HK-2 (cell line): ENCODE data around the gene ANXA2.
"Not testable (repeated sequence)": the region's sequence is repeated elsewhere in the genome, so short reads cannot be mapped to it uniquely, and the experiment has no call there.

Experiments used
- DNase-seq: peaks from one replicate; pipeline ENCODE4 v3.0.0-alpha.2; 2018; ENCODE audit not compliant: unreplicated experiment

ANXA2 gene

DNA sequence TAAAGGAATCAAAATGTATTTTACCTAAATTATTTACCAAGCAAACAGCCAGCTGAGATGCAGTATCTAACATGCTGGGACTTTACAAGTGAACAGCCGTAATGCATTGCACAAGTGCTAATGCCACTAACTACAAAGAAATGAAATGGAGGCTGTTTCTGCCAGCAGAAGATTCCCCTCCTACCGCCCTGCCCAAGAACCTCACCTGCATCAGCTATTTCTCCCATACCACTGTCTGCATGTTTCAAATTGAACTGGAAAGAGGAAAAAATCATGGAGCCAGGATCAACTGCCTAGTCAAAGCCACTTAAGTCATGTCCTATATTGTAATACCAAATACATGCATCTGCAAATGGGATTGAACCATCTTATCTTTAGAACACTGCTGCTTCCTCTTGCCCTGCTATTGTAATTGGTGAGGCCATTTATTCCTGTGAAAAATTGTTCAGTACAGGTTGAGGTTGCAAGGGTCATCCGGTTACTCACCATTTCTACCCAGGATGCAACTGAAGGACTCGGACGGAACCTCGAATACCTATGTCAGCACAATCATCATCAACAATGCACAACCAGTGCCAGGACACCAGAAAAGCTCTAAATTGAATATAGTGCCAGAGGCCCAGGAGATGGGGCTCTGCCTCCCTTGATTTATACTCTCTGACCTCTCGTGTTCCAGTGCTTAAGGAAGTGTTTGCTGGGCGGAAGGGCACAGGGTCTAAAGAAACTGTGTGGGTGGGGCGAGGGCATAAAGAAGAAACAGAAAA, 27.5 kb downstream of the ANXA2 start:
- DNase-seq = no peak

DNA sequence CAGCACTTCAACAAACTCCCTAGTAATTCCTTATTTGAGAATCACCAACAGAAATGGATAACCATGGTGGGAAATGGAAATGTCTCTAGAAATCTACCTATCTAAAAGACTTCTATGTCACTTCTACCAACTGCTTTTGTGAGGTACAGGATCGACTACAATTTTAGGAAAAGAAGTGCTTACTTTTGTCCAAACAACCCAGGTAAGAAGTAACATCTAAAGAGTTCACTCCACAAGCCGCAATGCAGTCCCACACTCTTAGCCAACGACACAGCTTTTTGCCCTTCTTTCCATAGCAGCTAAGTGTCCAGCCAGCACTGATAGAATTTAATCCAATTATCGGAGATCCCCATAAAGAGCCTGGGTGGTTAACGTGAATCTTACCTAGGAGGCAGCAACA, 28.1 kb downstream of the ANXA2 start:
- DNase-seq = no peak

DNA sequence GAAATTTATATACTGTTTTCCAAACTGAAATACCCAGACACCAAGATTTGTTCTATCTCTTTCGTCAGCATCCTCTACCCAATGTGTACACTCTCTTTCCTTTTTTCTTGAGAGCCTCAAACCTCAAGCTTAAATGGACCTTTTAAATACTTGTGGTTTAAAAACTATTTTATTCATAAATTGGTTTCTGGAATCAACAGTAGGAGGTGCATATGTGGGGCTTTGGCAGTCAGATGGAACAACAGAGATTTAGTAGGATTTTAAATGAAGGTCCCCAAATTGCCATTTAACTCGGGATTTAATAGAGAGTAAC, 33.2 kb downstream of the ANXA2 start:
- no peak for DNase-seq

DNA sequence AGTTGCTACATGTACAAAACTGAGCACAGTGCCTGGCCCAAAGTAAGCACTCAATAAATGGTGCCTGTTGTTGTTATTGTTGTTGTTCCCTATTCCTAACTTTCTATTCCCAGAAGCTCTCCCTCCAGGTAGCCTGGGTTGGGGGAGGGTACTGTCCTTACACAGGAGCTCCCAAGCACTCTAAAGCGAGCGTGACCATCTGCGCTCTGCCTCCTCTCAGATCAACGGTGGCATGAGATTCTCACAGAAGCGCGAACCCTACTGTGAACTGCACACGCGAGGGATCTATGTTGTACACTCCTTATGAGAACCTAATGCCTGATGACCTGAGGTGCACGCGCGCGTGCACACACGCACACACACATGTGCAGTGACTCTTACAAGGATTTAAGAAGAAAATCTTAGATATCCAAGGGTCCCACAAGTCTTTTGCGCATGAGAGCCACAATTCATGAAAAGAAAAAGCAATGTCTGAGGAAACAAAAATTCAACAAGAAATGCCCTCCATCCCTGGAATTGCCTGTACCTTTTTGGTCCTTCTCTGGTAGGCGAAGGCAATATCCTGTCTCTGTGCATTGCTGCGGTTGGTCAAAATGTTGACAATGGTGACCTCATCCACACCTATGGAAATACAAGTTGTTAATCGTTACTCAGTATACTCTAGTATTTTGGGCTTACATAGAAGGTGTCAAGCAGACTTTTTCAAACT, 33.7 kb downstream of the ANXA2 start:
- no peak for DNase-seq

DNA sequence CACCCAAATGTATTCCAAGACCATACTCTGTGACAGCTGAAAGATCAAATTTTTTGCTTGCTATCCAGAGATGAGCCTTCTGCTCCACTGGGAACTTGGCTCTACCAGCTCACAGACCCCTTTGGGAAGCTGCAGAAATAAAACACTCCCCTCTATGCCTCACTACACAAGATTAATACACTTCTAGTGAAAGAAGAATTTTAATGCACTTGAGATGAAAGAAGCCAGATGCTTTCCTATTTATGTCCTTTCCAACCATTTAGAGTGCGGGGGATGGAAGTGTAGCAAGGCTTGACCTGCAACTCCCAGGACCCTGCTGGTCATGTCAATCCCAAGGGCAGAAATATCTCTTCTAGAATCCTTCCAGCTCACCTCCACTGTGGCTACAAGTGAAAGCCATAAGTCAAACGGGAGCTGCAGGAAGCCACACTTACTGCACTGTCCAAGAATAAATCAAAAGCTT, 34.7 kb downstream of the ANXA2 start:
- no peak for DNase-seq

DNA sequence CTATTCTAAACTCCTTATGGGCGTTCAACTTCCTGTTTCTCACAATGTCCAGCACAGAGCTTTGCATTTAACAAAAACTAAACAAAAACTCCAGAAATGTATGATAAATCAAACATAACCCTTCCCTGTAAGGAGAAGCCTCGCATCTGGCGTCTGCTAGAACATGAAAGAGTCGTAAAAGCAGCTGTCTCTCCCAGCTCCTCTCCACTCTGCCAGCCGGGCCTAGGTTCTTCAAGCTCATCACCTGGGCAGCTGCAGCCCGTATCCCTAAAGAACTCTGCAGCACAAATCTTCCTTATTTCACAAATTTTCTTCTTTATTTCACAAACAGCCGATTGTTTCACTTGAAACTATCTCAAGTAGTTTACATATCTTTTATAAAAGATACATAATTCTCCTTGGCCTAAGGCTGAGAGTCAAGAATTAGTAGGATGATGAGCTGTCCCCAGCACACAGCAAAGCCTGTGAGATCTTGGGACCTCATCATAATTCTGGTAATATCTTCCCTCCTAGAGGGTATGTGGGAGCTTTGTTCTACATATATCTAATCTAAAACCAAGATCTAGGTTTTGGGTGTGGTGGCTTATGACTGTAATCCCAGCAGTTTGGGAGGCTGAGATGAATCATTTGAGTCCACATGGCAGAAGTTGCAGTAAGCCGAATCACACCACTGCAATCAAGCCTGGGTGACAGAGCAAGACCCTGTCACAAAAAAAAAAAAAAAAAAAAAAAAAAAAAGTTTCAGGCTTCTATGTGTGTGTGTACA, 35.3 kb downstream of the ANXA2 start:
- DNase-seq = no peak

DNA sequence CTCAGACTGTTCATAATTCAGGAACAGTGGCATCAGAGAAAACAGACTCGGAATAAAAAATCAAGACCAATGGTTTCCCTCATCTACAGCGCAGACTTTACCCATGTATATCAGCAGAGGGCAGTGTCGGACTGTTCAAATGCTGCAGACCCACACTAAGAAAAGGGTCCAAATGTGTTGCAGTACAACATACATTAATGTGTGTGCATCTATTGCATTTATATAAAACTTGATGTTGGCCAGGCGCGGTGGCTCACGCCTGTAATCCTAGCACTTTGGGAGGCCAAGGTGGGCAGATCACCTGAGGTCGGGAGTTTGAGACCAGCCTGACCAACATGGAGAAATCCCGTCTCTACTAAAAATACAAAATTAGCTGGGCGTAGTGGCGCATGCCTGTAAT, 38.0 kb downstream of the ANXA2 start:
- not testable (repeated sequence) for DNase-seq

DNA sequence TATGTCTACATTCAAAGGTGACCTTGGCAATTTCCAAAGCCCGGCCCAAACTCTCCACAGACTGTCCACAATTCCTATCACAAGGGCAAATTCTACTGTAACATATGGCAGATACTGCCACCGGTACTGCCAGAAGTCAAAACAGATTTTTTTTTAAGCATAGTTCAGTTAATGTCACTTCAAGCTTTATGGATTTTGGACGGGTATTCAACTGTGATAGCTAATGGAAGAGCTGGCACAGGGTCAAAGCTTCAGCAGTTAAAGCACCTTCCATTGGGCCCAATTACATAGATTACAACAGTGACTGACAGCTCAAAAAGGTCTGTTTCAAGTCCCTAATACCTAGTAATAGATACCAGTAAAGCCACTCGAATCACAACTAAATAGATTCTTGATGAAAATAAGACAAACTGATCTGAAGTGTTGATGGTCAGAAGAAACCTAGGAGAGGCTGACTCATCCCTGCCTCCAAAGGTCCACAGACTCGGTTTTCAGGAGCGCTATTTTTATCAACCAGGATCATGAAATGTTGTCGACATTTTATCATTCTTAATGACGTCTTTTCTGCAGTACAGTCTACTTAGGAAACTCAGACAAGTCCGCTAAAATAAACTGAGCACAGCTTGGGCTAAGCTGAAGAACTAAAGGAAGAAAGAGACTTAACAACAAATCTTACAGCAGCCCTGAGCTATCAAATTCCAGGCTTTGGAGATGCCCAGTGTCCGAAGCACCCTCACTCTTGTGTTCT, 38.7 kb downstream of the ANXA2 start:
- DNase-seq = no peak

DNA sequence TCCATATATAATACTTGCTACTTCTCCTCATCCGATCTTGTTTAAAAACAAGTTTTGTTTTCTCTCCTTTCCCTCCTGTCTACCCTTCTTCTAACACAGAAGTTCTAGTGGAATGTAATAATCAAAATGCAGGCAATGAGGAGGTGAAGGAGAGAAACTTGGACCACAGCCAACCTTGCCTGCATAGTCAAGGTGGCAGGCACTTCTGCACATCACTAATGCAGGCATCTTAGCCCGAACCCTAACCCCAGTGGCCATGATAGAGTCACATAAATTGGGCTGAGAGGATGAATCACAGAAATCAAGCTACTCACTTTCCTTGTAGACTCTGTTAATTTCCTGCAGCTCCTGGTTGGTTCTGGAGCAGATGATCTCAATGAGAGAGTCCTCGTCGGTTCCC, 41.0 kb downstream of the ANXA2 start:
- DNase-seq = no peak

DNA sequence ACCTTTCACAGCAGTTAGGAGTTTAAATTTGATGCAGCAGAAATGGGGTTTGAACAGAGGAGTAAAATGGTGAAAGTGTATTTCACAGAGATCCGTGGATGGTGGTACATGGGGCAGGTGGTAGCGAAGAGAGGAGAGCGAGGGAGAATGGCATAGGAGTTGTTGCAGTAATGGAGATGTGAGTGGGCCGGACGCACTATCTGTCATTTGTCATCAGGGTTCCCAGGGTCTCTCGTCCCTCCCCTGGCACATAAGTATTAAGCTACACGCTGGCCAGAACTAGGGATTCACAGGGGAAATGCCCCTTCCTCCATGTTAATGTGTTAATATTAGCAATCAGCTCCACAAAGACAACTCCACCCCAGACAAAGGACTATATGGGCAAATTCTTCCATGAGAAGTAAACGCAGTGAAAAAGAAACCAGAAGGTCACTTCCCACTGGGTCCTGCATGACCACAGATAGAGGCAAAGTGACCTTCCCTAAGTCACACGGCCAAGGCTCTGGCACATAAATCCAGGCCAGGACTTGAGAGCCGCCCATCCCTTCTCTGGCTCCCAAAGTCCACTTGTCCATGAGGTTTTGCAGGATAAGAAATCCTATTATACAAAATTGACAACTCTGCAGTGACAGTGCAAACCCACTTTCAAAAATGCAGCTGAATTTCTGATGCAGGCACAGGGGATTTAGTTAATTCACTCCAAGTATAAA, 42.5 kb downstream of the ANXA2 start:
- DNase-seq = no peak

DNA sequence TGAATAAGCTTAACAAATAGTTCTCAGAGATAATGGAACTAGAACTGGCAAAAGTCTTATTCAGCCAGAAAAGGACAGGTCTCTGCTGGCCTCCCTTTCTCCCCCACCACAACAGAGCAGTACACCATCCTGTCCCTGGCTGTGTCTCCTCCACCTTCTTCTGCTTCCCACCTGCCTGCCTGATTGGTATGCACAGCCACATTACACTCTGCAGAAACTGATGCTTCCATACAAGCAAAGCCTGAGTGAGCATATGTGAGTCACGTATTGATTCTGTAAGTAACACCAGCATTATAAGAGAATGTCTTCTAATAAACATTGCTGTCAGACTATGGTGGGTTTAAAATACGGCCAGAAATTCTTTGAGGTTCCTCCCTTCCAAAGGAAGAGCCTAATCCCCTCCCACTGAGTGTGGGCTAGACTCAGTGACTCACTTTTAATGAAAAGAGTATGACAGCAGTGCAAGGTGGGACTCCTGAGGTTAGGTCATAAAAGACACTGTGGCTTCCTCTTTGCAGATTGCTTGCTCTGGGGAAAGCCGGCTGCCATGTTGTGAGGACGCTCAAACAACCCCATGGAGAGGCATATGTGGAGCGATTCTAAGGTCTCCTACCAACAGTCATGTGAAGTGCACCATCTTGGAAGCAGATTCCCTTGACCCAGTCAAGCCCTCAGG, 44.4 kb downstream of the ANXA2 start:
- DNase-seq = no peak

DNA sequence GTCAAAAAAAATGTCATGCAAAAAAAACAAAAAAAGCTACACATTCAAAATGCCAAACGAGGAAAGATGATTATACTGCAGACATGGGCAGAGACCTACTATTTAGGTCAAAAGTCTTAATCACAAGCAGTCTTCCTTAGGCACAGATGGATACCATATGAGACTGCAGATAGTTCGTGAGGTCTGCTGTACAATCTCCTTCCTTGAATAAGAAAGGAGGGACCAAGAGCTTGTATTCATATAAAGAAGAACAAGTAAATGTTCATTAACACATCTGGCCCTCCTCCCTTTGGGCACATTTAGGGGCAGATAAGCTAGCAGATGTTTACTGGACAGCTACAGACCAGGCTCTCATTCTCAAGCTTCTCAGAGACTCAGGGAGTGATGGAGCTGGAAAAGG, 45.3 kb downstream of the ANXA2 start:
- DNase-seq = no peak

DNA sequence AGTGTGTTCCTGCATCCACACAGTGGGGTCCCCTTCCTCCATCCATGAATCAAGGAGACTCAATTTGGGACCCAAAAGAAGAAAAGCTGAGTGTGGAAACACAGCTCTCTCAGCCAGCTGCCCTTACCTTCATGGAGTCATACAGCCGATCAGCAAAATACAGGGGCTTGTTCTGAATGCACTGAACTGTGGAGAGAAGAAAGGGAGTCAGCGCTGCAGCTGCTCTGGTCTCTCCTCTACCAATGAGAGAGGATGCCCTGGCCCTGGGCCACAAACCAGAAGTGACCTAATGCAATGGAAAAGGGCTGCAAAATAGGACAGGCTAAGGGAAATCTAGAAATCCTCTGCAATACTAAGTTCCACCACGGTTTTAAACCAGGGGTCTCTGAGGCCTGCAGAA, 46.7 kb downstream of the ANXA2 start:
- no peak for DNase-seq

DNA sequence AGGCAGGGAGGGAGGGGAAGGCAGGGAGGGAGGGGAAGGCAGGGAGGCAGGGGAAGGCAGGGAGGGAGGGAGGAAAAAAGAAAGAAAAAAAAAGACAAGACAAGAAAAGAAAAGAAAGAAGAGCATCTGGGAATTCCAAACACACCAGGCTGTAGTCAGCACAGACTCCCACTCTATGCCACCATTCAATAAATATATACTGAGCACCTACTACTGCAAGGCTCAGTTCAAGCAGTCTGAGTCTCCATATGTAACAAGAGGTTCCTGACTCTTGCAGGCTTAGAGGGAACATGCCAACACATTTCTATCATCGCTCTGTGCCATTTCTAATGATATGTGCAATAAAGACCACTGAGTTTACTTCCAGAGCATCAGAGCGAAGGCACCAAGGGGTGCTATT, 47.7 kb downstream of the ANXA2 start:
- DNase-seq = no peak

DNA sequence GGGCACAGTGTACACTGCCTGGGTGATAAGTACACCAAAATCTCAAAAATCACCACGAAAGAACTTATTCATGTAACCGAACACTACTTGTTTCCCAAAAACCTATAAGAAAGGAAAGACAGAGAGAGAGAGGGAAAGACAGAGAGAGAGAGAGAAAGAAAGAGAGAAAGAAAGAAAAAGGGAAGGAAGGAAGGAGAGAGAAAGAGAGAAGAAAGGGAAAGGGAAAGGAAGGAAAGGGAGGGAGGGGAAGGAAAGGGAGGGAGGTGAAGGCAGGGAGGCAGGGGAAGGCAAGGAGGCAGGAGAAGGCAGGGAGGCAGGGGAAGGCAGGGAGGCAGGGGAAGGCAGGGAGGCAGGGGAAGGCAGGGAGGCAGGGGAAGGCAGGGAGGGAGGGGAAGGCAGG, 48.2 kb downstream of the ANXA2 start:
- DNase-seq = no peak

DNA sequence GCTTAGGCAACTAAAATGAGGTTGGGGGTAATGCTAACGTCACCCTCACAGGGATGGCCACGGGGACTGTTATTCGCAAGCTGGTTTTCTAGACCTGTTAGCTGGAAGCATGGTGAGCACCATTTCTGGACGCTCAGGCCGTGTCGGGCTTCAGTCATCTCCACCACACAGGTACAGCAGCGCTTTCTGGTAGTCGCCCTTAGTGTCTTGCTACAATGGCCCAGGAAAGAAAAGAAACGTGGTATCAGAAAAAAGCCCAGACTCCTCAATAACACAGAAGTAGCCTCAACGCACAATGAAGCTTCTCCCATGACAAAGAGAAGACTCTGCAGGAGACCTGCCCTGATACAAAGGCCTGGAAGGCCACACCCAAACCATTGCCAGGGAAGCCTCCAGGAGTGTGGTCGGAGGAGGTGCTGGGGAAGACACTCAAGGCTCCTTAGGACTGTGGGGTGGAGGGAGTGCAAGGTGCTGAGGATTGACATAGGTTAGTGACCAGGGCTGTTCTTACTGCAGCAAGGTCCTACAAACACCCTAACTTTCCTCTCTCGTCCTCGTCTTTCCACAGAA, 50.2 kb downstream of the ANXA2 start:
- no peak for DNase-seq

DNA sequence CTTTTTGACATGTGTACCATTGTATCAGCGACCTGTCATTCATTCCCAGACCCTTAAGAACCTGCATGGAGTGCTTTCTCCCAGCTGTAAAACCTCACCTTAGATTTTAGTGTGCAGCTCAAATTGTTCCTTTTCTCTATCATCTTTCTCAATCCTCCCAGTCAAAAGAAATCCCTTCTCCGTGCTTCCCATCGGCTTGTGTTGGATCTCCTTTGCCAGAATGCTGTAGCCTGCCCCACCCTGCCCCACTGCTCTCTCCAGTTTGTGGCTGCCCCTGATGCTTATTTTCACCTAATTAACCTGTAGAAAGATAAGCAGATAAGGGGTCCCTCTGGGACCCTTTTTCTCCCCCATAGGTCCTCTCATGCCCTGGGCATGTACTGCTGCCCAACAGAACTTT, 51.1 kb downstream of the ANXA2 start:
- DNase-seq = no peak

DNA sequence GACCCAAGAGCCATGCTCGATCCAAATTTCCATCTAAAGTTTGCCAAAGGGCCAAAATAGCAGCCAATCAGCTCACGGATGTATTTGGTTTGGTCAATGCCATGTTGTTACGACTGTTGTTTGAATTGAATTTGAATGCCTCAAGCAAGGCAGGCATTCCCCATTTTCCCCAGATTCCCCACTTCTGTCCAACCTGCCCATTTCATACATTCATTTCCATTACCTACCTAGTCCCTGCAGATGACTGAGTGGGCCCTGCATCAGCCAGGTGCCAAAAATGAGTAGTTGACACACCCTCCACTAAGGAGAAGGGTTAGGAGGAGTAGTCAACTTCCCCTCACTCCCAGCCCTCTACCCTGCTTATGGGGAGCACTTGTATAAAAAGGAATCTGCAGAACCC, 51.7 kb downstream of the ANXA2 start:
- DNase-seq = no peak

DNA sequence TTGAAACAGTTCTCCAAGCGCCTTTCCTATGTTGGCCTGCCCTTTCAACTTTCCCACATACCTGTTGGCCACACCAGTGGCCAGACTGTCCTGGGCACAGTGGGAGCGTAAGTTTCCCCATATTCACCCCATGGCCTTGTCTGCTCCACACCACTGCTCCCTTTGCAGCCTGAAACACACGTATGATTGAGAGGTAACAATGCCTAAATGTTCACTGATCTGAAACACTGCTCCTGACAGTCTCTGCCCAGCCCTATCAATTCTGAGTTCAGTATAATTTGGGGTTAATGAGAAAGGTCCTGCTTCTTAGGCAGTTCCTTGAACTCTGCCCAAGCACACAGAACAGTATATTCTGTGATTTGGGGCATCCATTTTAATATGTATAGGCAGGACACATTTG, 52.2 kb downstream of the ANXA2 start:
- no peak for DNase-seq

DNA sequence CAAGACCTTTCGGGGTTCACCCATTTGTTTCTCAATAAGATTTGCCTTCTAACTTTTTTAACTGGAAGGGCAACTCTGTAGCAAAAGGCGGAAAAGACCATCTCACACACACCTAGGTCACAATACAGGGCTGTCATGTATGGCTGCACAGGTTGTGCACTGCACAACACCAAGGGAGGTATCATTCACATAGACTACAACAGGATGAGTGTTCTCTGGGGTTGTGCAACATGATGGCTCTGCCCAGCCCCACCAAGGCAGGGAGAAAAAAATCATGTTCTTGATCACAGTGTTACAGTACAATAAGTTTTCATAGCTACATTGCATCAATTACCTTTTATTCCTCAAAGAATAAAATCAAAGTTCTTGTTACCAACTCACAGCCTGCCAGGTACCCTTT, 52.8 kb downstream of the ANXA2 start:
- no peak for DNase-seq

DNA sequence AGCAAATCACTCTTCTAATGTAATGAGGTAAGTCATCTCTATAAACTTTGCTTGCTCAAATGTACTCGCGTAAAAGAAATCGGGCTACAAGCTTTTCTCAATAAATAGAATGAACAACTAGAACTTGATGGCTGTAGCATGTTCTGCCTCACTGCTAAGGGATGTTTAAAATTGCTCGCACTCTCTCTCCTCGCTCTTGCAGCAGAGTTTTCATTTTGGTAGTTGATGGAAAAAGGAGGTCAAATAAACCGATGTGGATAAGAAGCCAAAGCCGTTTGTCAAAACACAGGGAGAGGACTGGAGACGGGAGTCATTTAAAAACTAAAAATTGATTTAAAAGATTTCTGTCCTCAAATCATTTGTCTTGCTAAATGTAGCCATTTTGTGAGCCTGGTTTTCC, 53.3 kb downstream of the ANXA2 start:
- DNase-seq = no peak
